GM18502 (cell line): ENCODE data around the gene ARHGAP26.

Experiments used
- ATAC-seq: cut with Tn5 transposase; IDR thresholded peaks from one replicate; pipeline ENCODE4 v1.9.1; 2021; ENCODE audit warnings: mild to moderate bottlenecking; ENCODE audit not compliant: unreplicated experiment, poor library complexity

Gene ARHGAP26

GRCh38 chr5:142844866-142845265 lies 74.7 kb downstream of the ARHGAP26 start:
- ATAC-seq = no peak

GRCh38 chr5:142845402-142845921 lies 75.3 kb downstream of the ARHGAP26 start:
- peak; percentile 53 for ATAC-seq

GRCh38 chr5:142845954-142846398 lies 75.8 kb downstream of the ARHGAP26 start:
- ATAC-seq = peak; percentile 64

GRCh38 chr5:142846406-142846805 lies 76.2 kb downstream of the ARHGAP26 start:
- ATAC-seq = peak; percentile 41

- no peak for ATAC-seq
Measured at GRCh38 chr5:142847898-142848790, 78.0 kb downstream of the ARHGAP26 start.

GRCh38 chr5:142849466-142849865 lies 79.3 kb downstream of the ARHGAP26 start:
- ATAC-seq = no peak

- ATAC-seq = no peak
Measured at GRCh38 chr5:142849880-142850279, 79.7 kb downstream of the ARHGAP26 start.

- ATAC-seq = no peak
Measured at GRCh38 chr5:142851731-142852130, 81.6 kb downstream of the ARHGAP26 start.

- no peak for ATAC-seq
Measured at GRCh38 chr5:142852416-142853198, 82.4 kb downstream of the ARHGAP26 start.

- no peak for ATAC-seq
Measured at GRCh38 chr5:142853682-142854081, 83.5 kb downstream of the ARHGAP26 start.

GRCh38 chr5:142856269-142856782 lies 86.1 kb downstream of the ARHGAP26 start:
- ATAC-seq = no peak

GRCh38 chr5:142857405-142857804 lies 87.2 kb downstream of the ARHGAP26 start:
- ATAC-seq = no peak

GRCh38 chr5:142859037-142859436 lies 88.9 kb downstream of the ARHGAP26 start:
- no peak for ATAC-seq

- no peak for ATAC-seq
Measured at GRCh38 chr5:142860270-142860669, 90.1 kb downstream of the ARHGAP26 start.

GRCh38 chr5:142861011-142861410 lies 90.8 kb downstream of the ARHGAP26 start:
- no peak for ATAC-seq

GRCh38 chr5:142862594-142862993 lies 92.4 kb downstream of the ARHGAP26 start:
- ATAC-seq = no peak

GRCh38 chr5:142863856-142864255 lies 93.7 kb downstream of the ARHGAP26 start:
- ATAC-seq = no peak

GRCh38 chr5:142864290-142865260 lies 94.4 kb downstream of the ARHGAP26 start:
- no peak for ATAC-seq

- no peak for ATAC-seq
Measured at GRCh38 chr5:142865631-142866030, 95.5 kb downstream of the ARHGAP26 start.
